ENCODE data around the gene APCS.

Gene APCS

DNA sequence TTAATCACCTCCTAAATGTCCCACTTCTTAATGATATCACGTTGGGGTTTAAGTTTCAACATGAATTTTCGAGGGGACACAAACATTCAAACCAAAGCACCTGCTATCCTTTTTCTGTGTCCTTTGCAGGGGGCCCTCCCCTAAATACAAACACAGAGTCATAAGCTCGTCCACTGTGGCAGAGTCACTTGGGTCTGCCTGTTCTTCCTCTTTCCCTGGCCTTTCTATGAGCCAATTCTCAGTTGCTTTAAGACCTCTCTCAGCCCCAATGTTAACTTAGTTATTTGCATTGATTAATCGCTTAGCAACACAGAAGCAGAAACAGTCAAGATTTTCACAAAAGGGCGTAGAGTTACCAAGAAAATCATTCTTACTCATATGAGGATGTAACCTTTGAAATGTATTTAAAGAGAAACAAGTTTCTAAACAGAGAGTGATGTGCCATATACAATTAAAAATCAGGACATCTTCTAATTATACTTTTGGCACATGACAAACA lies 14.9 kb downstream of the APCS start:
- peaks cover 1% of the 10 kb centered on the region for H3K9me3 ChIP-seq (ENCODE audit: insufficient read depth, low read depth, low read length)
- H2AK5ac ChIP-seq (ENCODE audit: low read length): no peak overlapping the region
- H2BK12ac ChIP-seq (ENCODE audit: low read length): no peak overlapping the region
- H3K14ac ChIP-seq (ENCODE audit: low read length): no peak overlapping the region
- no peak overlapping the region for H3K4me3 ChIP-seq (ENCODE audit: low read depth, low read length)
- peaks cover 5% of the 10 kb centered on the region for H3K79me1 ChIP-seq (ENCODE audit: low read length)
- H4K8ac ChIP-seq (ENCODE audit: low read depth, low read length): no peak overlapping the region
- H3K23ac ChIP-seq (ENCODE audit: low read length): no peak overlapping the region
- no peak overlapping the region for H4K12ac ChIP-seq (ENCODE audit: low read depth, low read length)
- no peaks in the 10 kb centered on the region for H3K27me3 ChIP-seq (ENCODE audit: insufficient read depth, low read length)
- H3K4ac ChIP-seq (ENCODE audit: low read depth, low read length): no peak overlapping the region
- WGBS (ENCODE audit: extremely low coverage, insufficient coverage, insufficient read length): no CpG with 5 or more reads among the region's 5 CpGs
- no peak overlapping the region for H4K91ac ChIP-seq (ENCODE audit: low read depth, low read length)
- no peak overlapping the region for H3K18ac ChIP-seq (ENCODE audit: low read length)
- H3K9ac ChIP-seq (ENCODE audit: low read length): no peak overlapping the region
- no peak overlapping the region for H2BK120ac ChIP-seq (ENCODE audit: insufficient read depth, low read length, poor library complexity)
- H3K79me2 ChIP-seq (ENCODE audit: control insufficient read depth, insufficient read depth, low read length, poor library complexity): no peaks in the 10 kb centered on the region
- no peak overlapping the region for H3K4me2 ChIP-seq (ENCODE audit: low read length)
- H2AFZ ChIP-seq (ENCODE audit: insufficient read depth, low read length, poor library complexity): no peak overlapping the region
- no peak overlapping the region for H2BK5ac ChIP-seq (ENCODE audit: low read depth, low read length, poor library complexity)
- H3K36me3 ChIP-seq (ENCODE audit: control insufficient read depth in 1 of 2, insufficient read depth in 2 of 2, low read length in 2 of 2): no peaks in the 10 kb centered on the region
- no peak for DNase-seq
- H3K27ac ChIP-seq (ENCODE audit: low read depth, low read length): no peak overlapping the region
- peaks cover 7 to 10% of the 10 kb centered on the region in 2 experiments for H3K4me1 ChIP-seq (ENCODE audit: control insufficient read depth in 1 of 2, insufficient read depth in 2 of 2, low read length in 2 of 2)

DNA sequence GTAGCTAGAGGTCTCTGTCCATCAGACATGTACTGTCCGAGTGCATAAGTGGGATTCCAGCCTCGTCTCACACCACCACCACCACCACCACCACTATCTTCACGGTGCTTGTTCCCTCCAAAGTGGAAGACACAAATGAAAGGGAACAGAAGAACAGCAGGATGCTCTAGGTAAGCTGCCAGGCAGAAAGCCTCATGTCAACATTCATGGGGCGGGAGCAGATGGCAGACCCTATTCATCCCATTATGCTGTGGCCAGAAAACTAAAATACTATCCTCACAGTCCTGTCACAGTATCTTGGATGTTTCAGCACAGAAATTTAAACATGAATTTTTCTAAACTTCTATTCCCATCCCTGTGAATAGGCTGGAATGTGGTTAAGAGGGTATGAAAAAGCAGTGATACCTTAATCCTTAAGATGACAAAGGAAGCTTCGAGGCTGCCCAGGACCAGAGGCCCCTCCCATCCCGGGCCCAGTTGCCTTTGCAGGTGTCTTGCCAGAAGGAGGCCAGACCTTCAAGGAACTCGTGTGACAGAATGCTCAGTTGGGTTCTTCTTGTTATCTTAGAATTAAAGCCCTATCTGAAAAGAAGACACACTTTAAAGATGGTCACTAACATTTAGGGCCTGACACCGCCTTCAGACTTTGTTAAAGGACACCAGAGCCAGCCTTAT lies 24.7 kb downstream of the APCS start:
- no CpG with 5 or more reads among the region's 8 CpGs for WGBS (ENCODE audit: extremely low coverage, insufficient coverage, insufficient read length)
- H3K18ac ChIP-seq (ENCODE audit: low read length): no peak overlapping the region
- no peaks in the 10 kb centered on the region for H3K79me1 ChIP-seq (ENCODE audit: low read length)
- H3K9ac ChIP-seq (ENCODE audit: low read length): no peak overlapping the region
- no peak overlapping the region for H3K4me3 ChIP-seq (ENCODE audit: low read depth, low read length)
- no peaks in the 10 kb centered on the region for H3K79me2 ChIP-seq (ENCODE audit: control insufficient read depth, insufficient read depth, low read length, poor library complexity)
- no peak overlapping the region for H4K12ac ChIP-seq (ENCODE audit: low read depth, low read length)
- no peak overlapping the region for H2AK5ac ChIP-seq (ENCODE audit: low read length)
- DNase-seq: no peak
- no peak overlapping the region for H2AFZ ChIP-seq (ENCODE audit: insufficient read depth, low read length, poor library complexity)
- no peaks in the 10 kb centered on the region for H3K4me1 ChIP-seq (ENCODE audit: control insufficient read depth in 1 of 2, insufficient read depth in 2 of 2, low read length in 2 of 2)
- no peak overlapping the region for H3K4ac ChIP-seq (ENCODE audit: low read depth, low read length)
- no peak overlapping the region for H4K8ac ChIP-seq (ENCODE audit: low read depth, low read length)
- no peaks in the 10 kb centered on the region for H3K36me3 ChIP-seq (ENCODE audit: control insufficient read depth in 1 of 2, insufficient read depth in 2 of 2, low read length in 2 of 2)
- H2BK12ac ChIP-seq (ENCODE audit: low read length): no peak overlapping the region
- no peak overlapping the region for H3K27ac ChIP-seq (ENCODE audit: low read depth, low read length)
- no peaks in the 10 kb centered on the region for H3K27me3 ChIP-seq (ENCODE audit: insufficient read depth, low read length)
- H3K23ac ChIP-seq (ENCODE audit: low read length): no peak overlapping the region
- no peak overlapping the region for H2BK120ac ChIP-seq (ENCODE audit: insufficient read depth, low read length, poor library complexity)
- H3K4me2 ChIP-seq (ENCODE audit: low read length): no peak overlapping the region
- no peak overlapping the region for H3K14ac ChIP-seq (ENCODE audit: low read length)
- no peak overlapping the region for H4K91ac ChIP-seq (ENCODE audit: low read depth, low read length)
- no peak overlapping the region for H2BK5ac ChIP-seq (ENCODE audit: low read depth, low read length, poor library complexity)
- H3K9me3 ChIP-seq (ENCODE audit: insufficient read depth, low read depth, low read length): no peaks in the 10 kb centered on the region

DNA sequence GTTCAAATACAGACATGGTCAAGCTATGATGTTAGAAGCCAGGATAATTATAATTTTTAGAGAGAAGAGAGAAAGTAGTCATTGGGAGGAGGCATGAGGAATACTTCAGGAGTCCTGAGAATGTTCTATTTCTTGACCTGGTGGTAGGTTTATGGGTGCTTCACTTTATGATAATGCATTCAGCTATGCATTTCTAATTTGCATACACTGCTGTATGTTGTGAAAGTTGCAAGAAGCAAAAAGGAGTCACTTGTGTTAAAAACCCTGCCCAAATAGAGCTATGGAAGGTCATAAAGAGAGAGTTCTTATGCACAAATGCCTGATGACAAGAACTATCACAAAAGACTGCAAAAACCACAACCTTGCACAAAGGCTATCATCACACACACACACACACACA lies 45.3 kb downstream of the APCS start:
- Histone ChIP-seq H3K79me1 (ENCODE audit: low read length) (no peaks in the 10 kb centered on the region), H2BK120ac (ENCODE audit: insufficient read depth, low read length, poor library complexity) (no peak overlapping the region), H3K36me3 (ENCODE audit: control insufficient read depth in 1 of 2, insufficient read depth in 2 of 2, low read length in 2 of 2) (no peaks in the 10 kb centered on the region), H3K9ac (ENCODE audit: low read length) (no peak overlapping the region), H3K27me3 (ENCODE audit: insufficient read depth, low read length) (no peaks in the 10 kb centered on the region), H3K14ac (ENCODE audit: low read length) (no peak overlapping the region), H4K12ac (ENCODE audit: low read depth, low read length) (no peak overlapping the region), H2AFZ (ENCODE audit: insufficient read depth, low read length, poor library complexity) (no peak overlapping the region), H3K4me3 (ENCODE audit: low read depth, low read length) (no peak overlapping the region), H3K79me2 (ENCODE audit: control insufficient read depth, insufficient read depth, low read length, poor library complexity) (no peaks in the 10 kb centered on the region), H3K9me3 (ENCODE audit: insufficient read depth, low read depth, low read length) (no peaks in the 10 kb centered on the region), H2BK5ac (ENCODE audit: low read depth, low read length, poor library complexity) (no peak overlapping the region), H3K4me1 (ENCODE audit: control insufficient read depth in 1 of 2, insufficient read depth in 2 of 2, low read length in 2 of 2) (no peaks in the 10 kb centered on the region), H3K27ac (ENCODE audit: low read depth, low read length) (no peak overlapping the region), H3K18ac (ENCODE audit: low read length) (no peak overlapping the region), H3K4ac (ENCODE audit: low read depth, low read length) (no peak overlapping the region), H2BK12ac (ENCODE audit: low read length) (no peak overlapping the region), H2AK5ac (ENCODE audit: low read length) (no peak overlapping the region), H3K23ac (ENCODE audit: low read length) (no peak overlapping the region), H4K8ac (ENCODE audit: low read depth, low read length) (no peak overlapping the region), H4K91ac (ENCODE audit: low read depth, low read length) (no peak overlapping the region), H3K4me2 (ENCODE audit: low read length) (no peak overlapping the region)
- no peak for DNase-seq
